DMS53 treated with DMSO at 0.1 percent for 48 hours (cell line): Measurements from ENCODE around the gene DBN1.

Source experiments
- DNase-seq: peaks from one replicate; lab custom pipeline; 2025; ENCODE audit not compliant: unreplicated experiment; lab: John Stamatoyannopoulos, UW

Gene DBN1

DNA sequence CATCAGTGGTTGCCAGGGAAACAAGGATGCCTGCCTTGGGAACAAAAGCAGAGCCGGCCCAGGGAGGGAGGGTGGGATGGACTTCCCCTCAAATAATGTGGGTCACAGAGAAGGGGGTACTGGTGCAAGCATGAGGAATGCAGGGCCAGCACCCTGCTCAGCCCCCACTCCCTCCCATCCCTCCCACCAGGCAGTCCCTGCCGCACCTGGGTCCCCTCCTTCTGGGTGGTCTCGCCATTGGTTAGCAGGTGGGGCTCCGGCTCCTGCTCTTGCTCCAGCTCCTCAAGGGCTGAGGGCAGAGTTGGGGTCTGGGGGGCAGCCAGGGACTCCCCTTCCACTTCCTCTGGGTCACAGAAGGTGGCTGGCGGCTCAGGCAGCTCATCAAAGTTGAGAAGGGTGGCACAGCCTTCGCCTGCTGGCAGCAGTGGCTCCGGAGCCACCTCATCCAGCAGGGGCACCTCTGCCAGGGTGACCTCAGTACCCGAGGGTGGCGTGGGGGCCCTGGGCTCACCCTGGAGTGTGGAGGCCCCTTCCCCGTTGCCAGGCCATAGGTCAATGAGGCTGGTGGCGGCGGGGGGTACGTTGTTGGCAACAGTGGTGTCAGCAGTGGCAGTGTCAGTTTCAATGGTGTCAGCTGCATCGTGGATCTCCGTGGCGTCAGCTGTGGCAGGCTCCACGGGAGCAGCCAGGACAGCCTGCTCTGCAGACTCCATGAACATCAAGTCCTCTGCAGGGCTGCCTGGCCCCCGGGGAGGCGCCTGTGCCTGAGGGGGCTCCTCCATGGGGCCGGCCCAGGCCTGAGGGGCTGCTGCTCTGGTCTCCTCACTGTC lies 15.4 kb downstream of the DBN1 start:
- DNase-seq: no peak

DNA sequence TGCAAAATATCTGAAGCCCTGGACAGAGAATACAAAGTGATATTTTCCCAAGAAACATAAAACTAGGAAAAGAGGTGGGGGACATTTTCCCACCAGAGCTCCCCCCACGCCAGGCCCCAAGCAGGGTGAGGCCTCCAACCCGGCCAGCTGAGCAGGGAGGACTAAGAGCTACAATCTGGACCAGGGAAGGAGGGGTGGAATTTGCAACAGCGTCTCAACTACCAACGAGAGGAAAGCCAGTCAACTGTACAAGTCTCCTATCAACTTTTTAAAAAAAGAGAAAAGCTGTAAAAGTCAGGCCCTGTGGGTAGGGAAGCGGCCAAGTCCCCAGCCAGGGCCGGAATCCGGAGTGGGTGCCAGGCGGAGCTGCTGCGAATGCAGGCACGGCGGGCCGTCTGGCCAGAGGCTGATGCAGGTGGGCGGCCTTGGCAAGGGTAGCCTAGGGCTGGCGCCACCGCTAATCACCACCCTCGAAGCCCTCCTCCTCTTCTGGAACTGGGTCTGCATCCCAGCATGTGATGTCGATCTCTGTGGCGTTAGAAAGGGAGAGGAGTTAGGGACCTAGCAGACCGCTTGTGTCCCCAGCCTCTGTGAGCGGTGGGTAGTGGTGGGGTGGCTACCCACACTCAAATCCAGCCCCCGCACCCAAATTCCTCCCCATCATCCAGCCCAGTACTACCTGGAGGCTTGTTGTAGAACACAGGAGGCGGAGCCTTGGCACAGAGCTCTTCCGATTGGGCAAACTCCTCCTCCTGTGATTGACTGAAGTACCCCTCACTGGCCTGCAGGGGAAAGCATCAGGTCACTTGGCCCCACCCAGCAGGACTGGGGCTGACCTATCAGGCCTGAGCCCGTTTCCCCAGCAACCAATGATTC lies 16.2 kb downstream of the DBN1 start:
- DNase-seq: peak; percentile 95

DNA sequence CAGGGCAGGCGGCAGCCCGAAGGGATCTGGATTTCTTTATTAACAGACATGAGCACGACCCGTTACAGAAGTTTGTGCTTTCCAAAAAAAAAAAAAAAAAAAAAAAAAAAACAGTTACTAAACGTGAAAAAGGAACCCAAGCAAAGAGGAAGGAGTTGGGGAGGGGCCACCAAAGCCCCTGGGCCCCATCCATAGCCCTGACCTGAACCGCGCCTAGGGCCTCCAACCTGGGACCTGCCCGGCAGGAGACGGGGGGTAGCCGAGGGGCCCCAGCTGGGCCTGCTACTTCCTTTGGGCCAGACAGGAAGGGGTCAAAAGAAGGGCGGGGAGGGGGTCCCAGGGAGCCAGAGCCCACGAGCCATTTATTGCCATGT lies 16.9 kb downstream of the DBN1 start:
- no peak for DNase-seq

DNA sequence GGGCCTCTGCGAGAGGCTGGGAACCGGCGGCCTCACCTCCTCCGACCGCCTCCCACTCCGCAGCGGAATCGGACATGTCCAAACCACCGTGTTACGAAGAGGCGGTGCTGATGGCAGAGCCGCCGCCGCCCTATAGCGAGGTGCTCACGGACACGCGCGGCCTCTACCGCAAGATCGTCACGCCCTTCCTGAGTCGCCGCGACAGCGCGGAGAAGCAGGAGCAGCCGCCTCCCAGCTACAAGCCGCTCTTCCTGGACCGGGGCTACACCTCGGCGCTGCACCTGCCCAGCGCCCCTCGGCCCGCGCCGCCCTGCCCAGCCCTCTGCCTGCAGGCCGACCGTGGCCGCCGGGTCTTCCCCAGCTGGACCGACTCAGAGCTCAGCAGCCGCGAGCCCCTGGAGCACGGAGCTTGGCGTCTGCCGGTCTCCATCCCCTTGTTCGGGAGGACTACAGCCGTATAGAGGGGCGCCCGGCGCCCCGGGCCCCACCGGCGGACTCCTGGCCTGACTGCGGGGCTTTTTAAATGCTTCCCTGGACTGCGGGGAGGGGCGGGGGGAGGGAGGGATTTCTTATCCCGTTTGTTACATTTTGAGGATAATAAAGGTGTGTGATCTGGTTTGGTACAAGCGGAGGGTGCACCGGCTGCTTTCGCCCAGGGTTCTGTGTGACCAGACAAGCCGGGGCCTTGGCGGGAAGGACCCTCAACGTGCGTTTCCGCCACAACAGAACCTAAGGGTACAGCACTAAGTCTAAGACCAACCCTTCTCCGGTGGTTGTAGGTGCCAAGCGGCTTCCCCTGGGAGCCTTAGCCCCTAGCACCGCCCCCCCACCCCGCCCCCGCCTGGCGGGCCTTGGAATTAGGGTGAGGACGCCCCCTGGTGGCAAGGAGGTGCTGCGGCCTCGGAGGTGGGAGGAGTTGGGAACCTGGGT lies 17.5 kb downstream of the DBN1 start:
- DNase-seq: peak; percentile 92

DNA sequence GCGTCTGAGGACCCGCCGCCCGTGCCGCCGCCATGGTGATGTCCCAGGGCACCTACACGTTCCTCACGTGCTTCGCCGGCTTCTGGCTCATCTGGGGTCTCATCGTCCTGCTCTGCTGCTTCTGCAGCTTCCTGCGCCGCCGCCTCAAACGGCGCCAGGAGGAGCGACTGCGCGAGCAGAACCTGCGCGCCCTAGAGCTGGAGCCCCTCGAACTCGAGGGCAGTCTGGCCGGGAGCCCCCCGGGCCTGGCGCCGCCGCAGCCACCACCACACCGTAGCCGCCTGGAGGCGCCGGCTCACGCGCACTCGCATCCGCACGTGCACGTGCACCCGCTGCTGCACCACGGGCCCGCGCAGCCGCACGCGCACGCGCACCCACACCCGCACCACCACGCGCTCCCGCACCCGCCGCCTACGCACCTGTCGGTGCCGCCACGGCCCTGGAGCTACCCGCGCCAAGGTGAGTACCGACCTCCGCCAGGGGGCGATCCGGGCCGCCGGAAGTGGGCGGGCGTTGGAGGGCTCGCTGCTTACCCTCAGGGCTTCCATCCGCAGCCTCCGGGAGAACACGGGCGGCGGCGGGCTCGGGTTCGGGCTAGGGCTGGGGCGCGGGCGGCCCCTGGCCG lies 18.3 kb downstream of the DBN1 start:
- DNase-seq: peak; percentile 78

DNA sequence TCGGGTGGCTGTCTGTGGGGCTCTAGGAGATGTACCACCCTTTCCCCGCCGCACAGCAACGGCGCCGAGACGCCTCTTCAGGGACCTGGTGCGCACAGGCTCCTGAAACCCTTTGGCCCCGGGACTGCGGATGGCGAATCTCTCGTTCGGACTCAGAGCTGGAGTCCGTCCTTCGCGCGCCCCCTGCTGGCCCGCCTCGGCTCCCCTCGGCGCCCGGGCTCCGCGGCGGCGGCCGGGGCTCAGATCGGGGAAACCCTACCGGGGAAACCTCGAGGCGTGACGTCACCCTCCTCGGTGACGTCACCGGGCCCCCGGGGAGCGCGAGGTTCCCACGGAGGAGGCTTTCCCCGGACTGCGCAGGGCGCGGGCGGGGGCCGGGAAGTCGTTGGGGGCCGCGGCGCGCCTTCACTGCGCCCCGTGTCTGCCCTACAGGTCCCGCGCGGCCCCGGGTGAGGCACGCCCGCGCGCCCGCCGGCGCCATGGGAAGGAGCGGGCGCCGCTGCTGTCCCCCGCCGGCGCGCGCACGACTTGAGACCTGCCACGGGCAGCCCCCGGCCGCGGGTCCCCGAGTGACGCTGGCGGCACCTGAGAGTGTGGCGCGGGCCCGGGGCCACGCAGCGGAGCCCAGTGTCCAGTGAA lies 18.9 kb downstream of the DBN1 start:
- peak; percentile 87 for DNase-seq

DNA sequence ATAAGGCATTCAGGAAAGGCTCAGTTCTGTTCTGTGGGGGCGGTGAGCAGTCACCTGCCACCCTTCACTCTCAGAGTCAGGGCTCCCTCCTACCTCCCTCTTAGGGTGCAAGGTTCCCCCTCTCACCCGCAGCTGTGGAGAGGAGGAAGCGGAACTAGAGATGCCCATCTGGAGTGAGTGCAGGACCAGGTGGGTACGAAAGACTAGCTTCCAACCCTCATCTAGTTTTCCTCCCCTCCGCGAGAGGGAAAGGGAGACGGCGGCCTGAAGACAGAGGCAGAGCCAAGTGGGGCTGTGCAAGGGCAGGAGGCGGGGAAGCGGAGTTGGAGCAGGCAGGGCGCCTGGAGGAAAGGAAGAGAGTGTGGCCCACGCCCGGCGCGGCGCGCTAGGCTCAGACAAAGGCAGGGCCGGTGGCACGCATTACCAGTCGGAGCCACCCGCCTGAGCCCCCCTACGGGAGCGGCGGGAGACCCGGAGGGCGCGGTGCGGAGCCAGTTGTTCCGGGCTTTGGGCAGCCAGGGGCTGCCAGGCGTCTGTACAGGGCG lies 19.5 kb downstream of the DBN1 start:
- DNase-seq: no peak

DNA sequence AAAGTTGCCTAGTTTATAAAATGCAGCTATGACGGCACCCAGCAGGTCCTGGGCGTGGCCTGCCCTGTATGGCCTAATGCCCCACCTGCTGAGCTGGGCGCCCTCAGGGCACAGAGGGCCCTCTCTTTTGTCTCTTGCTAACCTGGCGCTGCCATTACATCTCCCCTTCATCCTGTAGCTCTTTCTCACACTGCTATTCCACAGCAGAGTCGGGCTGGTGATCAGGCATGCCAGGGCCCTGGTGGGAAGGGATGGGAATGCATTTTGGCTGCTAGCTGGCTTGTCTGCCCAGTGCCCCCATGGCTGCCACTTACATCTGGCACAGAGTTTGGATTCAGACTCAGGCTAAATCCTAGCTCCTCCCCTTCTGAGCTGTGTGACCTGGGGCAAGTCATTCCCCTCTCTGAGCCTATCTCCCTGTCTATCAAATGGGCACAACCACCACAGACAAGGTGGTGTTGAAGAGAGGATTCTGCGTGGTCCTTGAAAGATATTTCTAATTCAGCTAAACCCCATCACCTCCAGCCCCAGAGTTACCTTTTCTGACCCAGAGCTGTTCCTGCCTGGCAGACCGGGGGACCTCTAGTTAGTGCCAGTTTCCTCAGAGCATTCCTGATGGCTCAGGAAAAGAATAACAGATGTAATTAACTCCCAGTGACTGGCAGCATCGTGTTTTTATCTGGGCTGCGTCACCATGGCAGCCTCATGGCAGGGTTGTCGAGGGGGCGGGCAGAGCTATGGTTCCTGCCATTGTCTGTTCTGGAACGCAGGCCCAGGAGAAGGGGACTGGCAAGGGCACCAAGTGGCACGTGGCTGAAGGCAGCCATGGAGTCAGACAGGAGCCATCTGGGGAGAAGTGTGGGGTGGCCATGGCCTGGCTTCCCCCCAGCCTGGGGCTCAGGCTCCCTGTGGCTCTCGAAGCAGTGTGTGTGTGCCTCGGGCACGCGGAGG lies 20.5 kb downstream of the DBN1 start:
- DNase-seq: no peak

DNA sequence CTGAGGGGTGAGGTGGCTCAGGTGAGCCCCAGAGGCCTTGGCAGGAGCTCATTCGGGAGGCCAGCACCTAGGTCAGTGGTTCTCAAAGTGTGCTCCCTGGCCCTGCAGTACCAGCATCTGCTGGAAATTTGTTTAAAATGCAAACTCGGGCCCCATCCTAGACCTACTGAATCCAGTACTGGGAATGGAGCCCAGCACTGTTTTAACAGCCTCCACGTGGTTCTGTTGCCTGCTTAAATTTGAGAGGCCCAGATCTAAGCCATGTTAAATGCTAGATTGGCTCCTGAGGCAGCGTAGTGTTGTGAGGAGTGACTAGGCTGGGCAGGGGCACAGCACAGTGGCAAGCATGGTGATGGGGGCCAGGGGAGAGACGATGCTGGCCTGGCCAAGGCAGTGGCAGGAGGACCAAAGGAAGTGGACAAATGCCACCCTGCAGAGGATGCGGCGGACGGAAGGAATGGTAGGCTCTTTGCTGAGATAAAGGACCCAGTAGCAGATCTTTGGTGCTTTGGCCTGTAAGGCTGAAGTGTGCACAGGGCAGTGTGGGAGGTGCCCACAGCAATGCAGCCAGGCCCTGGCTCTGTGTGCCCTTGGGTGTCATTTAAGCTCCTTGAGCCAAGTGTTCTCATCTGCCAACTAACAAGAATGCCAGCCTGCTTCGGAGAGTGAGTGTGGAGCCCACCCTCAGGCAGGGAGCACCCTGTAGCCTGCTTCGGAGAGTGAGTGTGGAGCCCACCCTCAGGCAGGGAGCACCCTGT lies 22.6 kb downstream of the DBN1 start:
- no peak for DNase-seq

DNA sequence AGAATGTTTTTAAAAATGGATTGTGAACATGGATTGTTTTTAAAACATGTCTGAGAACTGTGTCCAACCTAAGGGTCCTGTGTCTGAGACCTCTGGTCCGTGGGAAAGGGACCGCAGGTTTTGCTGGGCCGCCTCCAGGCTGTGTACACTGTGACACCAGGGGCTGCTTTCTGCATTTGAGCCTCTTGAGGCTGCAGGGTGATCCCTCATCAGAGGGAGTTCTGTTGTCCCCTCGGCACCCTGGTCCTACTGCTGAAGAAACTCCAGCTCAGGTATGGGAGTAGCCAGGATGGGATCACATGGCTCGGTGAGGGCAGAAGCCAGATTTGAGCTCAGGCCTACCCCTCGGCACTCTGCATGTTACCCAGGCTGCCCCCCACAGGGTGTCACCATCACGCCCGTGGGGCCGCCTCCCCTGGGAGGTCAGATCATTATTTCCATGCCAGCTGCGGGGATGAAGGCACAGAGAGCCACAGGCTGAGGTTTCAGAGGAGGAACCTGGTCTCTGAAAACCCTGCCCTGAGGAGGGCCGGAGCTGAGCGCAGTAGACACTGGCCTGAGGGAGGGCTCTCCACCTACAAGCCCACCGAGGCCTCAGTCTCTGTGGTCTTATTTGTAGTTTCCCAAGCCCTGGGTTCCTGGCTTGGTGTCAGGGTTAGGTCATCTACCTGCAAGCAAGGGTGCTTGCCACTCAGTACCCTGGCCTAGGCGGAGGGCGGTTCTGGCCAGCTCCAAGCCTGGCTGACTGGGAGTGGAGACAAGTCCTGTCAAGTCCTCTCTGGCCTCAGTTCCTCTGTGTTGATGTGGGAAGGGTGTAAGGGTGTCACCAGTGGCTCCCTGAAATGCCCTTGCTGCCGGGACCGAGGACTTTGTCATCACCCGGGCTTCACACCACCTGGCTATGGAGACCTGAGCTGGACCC lies 24.0 kb downstream of the DBN1 start:
- DNase-seq: no peak

DNA sequence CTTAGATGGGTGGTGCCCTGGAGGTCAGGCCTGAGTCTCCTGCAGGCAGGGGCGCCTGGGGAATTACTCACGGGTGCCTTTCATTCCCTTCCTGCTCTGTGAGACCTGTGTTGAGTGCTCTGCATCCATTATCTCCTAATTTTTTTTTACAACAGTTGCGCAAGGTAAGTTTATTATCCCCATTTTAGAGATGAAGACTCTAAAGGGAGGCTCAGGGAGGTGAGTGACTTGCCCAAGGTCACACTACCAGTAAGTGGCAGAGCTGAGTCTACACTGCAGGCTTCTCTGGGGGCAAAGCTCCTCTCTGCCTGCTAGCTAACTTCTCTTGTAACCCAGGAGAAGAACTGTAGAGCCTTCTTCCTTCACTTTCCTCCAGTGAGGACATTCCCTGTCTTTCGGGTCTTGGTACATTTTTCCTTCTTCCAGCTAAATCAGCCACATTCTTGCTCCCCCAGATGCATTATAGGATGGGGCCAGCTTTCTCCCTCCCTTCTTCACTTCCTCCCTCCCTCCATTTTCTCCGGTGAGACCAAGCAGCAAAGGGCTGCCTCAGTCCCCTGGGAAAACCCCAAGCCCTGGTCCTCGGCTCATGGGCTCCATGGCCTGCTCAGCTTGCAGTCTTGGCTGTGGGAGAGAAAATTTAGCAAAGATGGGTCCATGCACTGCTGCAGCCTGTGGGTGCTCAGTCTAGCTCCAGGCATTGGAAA lies 25.0 kb downstream of the DBN1 start:
- DNase-seq: no peak

DNA sequence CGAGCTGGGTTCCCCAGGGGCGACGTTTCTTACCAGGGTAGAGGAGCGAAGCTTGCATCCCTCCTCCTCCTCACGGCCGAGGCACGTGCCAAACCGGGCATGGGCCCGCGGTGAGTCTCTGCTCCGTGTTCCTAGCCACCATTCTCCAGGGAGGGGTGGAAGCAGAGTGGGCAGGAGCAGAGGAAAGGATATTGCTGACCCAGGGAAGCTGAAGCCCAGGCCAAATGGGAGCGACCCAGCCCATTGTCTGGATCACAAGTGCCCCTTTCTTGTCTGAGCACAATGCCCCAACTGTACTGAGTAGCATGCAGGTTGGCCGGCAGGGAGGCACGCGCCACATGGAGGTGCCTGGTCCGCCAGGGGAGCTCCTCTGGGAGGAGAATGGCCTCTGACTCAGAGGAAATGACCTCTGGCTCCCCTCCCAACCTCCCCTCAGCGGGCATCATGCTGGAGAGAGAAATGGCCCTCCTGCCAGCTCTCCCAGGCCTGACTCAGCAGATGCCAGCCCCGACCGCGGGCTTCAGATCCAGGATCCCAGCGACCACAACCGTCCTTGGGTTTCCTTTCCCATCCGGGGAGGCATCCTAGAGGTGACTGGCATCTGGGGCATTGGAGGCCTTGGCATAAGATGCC lies 25.7 kb downstream of the DBN1 start:
- peak; percentile 60 for DNase-seq

DNA sequence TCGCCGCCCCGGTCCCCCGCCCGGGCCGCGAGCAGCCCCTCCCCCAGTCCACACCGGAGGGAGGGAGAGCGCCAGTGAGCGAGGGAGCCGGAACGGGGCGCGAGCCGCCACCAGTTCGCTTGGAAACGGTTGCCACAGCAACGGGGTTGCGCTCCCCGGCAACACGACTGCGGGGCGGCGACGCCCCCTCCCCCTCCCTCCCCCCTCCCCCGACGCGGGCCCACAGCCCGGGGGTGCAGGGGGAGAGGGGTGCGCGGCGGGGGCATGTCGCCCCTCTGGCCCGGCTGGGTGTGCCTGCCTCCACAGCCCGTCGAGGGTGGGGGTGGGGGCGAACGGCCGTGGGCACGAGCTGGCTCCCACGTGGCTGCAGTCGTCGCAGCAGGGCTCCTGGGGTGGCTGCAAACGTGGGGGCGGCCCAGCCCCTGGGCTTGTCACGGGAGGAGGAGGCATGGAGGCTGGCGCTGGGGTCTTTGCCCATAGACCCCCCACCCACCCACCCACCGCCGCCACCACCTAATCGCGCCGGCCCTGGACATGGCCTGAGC lies 26.3 kb downstream of the DBN1 start:
- peak; percentile 35 for DNase-seq

DNA sequence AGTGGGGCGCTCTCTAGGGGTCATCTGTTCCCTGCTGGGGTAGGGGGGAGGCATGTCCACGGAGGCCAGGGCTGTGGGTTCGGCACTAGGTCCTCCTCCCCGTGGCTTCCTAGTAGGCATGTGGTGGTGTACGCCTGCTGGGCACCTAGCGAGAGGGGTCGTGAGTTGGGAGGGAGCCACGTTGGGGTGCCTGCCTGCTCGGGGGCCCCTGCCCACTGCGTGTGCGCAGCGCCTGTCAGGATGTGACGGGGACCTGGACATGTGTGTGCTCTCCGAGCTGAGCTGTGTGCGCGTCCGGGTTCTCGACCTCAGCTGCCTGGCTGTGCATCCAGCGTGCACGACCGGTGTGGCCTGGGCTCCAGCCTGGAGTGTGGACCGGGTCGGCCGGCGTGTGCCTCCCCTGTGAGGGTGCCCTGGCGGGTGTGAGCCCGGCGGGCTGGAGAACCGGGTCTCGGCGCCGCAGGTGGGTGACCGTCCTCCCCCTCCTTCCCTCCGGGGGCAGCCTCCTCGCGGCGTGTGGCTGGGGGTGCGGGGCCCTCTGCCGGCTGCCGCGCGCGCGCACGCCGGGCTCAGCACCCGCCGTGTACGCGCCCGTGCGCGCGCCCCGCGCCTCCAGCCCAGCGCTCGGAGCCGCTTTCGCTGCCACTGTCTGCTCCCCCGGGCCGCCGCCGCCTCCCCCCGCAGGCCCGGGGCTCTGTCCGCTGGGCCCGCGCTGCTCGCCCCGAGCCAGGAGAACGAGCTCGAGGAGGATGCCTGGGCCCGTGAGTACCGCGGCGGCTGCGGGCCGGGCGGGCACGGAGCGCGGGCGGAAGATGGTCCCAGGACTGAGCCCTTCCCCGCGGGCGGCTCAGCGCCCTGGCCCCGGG lies 27.0 kb downstream of the DBN1 start, which contains the start of gene PRR7:
Gene PRR7 (plus strand): TSS at position 615 of the 866 bp plus-strand sequence. CDS start 8,254 bp downstream, outside the sequence.
- peak; percentile 62 for DNase-seq

DNA sequence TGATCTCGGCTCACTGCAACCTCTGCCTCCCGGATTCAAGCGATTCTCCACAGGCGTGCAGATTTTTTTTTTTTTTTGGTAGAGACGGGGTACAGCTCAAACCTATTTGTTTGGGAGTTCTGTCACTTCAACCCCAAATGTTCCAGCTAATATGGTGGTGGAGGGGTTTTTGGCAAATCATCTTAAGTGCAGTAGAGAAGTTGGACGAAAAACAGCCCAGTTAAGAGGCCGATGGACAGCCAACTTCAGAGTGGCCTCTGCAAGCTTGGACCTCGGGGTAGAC lies 27.6 kb downstream of the DBN1 start:
- no peak for DNase-seq
